CD4-positive, alpha-beta T cell treated with Interleukin-15 for 4 hours (primary cell): ENCODE measurements around the gene MFNG.

ENCODE experiments used
- DNase-seq: peaks from one replicate; pipeline ENCODE4 v3.0.0-alpha.2; 2020; ENCODE audit warnings: low spot score

MFNG gene

DNA sequence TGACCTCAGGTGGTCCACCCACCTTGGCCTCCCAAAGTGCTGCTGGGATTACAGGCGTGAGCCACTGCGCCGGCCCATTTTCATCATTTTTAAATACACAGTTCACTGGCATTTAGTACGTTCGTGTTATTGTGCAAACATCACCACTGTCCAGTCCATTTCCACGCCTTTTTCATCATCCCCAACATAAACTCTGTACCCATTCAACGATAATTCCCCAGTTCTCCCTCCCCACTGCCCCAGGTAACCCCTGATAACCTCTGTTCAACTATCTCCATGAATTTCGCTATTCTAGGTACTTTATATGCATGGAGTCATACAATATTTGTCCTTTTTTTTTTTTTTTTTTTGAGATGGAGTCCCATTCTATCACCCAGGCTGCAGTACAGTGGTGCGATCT is 40.7 kb downstream of the MFNG start:
- DNase-seq = no peak

DNA sequence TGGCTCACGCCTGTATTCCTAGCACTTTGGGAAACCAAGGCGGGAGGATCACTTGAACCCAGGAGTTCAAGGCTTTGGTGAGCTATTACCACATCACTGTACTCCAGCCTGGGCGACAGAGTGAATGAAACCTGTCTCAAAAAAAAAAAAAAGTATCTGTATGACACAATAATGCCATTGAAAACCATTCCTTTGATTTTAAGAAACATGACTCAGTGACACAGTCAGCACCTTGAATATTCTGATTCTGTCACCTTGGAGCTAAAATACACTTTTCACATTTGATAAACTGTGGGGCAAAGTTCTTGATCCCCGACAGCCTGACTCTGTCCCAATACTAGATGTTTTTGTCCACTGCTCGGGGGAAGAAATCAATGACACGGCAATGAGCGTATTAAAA is 42.2 kb downstream of the MFNG start:
- DNase-seq = no peak

DNA sequence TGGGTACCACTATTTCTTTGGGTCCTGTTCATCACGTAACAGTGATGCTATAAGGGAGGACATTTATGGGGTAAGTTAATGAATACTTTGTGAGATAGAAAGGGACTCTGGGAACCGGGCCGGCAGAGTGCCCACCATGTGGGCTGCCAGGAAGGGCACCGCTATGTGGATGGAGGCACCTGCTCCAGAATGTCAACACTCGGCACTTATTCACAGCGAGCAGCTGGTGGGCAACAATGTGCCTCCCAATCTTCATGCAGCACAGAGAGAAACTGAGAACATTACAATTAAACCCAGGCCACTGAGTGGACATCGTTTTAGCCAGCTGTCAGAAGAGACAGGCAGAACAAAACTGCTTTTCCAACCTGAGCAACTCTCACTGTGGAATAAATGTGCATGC is 43.1 kb downstream of the MFNG start:
- no peak for DNase-seq

DNA sequence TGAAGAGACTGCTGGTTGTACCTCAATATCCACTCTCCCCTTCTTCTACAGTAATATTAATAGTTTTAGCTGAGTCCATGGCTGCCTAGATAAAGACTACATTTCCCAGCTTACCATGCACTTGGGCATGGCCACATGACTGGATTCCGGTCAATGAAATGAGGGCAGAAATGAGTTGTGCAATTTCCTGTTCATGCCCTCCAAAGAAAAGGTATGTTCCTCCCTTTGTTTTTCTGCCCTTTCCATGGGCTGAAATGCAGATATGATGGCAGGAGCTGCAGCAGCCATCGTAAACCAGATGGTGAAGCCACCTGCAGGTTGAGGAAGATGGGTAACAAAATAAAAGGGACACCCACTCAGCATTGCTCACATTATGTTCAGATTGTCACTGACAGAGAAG is 43.6 kb downstream of the MFNG start:
- no peak for DNase-seq

DNA sequence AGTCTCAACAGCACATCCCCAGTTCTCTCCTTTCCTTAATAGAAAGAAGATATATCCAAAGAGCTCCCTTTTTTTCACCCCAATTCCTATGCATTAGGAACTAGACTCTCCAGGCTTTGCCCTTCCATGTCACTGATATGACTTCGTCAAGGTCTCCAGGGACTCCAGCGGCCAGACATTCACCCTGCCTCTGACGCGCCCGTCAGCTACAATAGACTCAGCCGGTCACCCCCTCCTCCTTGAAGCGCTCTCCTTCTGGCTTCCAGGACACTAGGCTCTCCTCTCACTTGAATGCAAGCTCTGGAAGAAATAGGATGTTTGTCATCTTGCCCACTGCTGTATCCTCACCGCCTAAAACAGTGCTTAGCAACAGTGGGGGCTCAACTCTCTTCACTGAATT is 44.0 kb downstream of the MFNG start:
- no peak for DNase-seq

DNA sequence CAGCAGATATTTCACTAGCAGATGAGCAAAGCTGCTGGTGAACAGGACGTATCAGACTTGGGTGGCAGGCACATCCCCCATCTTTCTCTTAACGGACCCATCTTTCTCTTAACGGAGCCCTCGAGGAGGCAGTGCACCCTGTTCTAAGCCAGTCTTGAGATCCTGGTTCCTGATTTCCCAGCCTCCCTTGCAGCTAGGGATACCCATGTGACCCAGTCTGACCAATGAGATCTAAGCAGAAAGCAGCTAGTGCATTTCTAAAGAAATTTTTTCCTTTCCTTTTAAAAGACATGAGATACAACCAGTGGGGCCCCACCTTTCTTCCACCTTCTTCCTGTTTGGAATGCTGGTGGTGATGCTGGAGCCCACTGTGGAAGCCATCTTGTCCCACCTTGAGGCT is 45.3 kb downstream of the MFNG start:
- no peak for DNase-seq

DNA sequence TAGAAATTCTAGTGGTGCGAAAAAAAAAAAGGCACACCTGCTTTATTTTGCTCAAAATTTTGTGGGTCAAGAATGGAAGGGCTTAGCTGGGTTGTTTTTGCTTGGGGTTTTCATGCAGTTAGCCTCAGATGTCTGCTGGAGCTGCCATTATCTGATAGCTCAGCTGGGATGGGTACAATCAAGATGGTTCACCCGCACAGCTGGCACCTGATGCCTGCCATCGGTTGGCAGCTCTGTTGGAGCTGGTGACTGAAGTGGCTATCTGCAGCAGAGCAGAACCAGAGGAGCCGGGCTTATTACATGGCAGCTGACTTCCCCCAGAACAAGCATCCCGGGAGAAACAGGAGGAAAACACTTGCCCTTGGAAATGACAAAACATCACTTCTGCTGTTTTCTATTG is 46.8 kb downstream of the MFNG start:
- DNase-seq = no peak

DNA sequence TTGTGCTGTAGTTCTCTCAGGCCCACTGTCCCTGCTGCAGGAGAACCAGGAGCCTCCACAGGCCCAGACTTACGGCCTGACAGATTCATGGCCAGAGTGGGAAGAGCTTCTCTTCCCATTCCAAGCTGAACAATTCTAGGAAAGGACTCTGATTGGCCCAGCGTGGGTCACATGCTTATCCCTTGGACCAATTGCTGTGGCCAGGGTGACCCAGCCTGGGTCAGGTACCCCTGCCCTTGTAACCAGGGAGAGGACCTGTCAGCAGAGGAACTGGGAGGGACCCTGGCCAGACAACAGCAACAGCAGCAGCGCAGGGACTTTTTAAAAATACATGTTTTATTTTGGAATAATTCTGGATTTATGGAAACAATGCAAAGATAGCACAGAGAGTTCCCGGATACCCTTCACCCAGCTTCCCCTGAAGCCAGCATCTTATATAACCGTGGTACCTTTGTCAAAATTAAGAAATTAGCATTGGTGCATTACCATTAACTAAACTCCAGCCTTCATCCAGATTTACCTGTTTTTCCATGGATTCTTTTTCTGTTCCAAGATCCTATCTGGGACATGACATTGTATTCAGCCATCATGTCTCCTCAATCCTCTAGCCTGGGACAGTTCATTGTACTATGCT is 50.1 kb downstream of the MFNG start:
- no peak for DNase-seq

DNA sequence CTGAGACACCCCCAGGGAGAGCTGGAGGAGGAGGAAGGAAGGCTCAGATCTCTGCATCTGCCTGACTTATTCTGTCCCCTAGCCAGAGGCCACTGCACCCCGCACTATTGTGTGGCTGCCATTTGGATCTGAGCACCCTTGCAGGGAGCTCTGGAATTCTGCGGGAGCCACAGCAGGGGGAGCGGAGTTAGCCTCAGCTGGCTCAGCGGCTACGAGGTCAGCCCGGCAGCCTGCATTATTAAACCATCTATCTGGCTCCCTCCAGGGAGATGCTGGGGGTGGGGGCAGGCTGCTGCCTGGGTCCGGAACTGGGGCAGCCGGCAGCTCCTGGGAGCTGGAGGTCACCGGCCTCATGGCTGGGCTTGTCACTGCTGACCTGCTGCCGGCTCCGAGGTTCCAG is 52.4 kb downstream of the MFNG start:
- DNase-seq = no peak

DNA sequence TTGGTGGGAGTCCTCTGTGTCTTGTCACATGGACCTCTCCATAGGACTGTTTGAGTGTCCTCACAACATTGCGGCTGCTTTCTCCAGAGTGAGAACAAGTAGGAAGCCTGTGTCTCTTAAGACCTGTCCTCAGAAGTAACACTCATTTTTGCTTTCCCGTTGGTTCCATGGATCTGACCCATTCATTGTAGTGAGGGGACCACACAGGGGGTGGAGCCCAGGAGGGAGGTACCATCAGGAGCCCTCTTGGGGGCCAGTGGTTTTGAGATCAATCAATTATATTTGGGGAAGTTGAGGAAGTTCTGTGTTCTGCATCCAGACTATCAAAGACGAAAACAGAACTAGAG is 53.5 kb downstream of the MFNG start:
- no peak for DNase-seq

DNA sequence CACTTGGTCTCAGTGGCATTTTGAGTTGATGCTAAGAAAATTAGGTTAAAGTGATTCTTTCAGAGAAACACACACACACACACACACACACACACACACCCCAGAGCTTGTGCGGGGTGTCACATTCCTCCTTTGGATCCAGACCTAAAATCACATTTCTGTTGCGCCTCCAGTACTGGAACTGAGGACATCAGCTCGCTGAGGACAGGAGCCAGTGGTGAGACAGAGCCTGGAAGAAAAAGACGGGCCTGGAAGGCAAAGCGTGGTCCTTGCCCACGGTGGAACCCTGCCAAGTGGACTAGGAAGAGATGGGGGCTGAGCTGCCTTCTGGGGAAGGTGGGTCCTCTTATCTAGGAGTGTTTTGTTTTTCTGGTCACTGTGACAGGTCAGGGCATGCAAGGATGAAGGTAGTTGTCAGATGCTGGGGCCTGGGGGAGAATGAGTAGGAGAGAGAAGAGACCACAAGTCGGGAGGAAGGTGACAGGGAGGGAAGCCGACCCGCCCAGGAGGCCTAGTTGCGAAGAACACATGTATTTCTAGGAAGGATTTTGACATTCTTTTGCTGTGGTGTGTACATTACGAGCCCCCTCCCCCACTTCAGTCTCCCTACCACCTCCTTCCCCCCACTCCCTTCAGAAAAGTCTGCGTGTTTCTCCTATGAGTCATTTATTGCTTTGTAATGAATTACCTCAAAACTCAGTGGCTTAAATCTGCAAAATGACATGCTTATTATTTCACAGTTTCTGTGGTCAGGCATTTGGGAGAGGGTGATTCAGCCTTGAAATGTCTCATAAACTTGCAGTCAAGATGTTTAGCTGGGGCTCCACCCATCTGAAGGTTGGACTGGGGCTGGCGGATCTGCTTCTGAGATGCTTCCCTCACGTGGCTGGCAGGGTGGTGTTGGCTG is 54.1 kb downstream of the MFNG start:
- peak; percentile 28 for DNase-seq

DNA sequence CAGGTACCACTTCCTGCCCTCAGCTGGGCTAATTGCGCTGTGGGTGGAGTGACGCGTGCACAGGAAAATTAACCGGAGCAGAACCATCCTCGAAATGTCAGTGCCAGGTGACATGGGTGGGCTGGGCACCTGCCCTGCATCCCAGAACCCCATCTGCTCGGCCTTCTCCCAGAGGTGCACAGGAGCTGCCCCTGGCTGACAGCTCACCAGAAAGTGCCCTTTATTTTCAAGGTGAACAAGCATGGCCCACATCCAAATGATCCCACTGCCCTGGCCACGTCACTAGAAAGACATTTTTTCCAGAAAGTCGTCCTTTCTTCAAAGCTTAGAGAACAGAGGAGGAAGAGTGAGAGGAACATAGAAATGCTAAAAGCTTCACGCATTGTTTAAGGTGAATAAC is 54.8 kb downstream of the MFNG start:
- no peak for DNase-seq

DNA sequence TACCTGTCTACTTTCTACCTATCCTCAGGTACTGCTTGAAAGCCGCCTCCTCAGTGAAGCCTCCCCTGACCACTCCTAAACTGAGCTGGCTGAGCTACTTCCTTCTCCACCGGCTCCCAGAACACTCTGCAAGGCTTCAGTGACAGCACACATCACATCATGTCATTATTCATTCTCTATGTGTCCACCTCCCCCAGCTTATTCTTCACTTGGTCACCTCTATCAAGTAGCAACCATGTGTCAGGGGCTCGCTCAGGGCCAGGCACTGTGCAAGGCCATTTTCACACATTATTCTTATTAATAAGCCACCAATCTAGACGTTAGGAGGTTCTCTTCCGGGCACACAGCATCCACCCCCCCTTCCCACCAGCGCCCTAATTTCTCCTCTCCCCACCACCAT is 55.2 kb downstream of the MFNG start:
- DNase-seq = no peak

DNA sequence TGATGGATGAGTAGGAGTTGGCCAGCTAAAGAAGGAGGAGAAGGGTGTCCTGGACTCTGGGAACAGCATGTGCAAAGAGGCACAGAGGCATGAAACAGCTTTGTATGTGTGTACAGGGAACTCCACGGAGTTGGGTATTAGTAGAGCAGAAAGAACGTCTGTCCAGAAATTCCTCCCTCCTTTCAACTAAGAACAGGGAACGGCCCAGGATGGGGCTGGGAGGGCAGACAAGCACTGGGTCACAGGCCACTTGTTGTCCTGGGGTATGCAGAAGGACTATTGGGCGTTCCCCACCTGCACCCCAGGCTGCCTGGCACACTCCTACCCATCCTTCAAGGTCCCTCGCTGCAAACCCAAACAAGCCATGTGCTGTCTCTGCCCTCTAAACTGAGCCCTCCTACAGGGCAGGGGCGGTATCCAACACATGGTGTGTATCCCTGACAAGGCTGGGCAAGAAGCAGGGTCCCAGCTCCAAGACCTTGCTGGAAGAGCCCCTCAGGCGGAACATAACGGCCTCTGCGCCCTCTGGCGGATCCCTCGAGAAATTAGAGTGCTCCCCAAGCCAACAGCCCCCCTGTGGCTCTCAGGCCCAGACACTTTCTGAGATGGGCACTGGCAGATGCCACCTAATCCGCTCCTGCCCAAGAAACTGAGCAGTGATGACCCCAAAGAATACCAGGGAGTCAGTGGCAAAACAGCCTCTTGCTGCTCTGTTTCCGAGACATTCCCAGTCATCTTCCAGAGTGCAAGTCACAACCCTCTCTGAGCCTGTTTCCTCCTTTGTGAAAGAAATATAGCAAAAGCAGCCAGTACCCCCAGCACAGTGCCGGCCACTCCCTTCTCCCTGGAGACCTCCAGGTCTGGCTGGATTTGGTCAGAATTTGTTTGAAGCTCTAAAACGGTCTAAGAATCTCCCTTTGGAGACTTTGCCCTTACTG is 57.3 kb downstream of the MFNG start:
- peak; percentile 57 for DNase-seq

DNA sequence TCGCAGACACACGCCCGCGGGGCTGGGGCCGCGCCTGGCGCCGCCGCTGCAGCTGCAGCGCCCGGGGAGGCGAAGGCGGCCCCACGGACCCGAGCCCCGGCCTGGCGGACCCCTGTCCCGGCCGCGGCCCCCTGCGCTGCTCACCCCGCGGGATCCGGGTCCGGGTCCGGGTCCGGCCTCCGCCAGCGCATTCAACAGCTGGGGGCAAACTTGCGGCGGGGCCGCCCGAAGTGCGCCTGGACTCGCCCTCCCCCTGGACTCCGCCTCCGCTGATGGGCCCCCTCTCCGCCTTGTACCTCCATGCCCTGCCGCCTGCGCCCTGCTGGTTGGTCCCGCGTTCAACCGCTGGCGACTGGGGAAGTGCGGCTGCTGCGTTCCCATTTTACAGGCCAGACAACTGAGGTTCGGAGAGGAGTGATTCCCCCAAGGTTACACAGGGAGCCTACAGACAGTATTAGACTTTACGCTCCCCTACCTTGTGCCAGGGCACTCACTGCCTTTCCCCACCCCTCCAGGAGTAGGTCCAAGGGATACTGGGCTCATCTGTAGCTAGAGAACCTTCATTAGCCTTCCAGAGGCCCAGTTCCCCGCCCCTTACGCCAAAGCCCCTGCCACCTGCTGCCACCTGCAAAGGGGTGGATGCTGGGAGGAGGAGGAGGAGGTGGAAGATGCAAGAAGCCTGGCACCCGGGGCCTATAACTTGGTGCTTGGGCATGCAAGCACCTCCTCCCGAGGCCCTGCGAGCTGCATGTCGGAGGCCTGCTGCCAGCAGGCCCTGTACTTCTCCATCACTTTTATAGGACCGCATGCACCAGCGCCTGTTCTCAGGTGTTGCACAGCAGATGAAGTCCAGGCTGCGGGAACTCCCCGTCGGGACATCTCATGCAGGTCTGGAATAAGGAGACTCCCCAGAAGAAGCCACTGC is 58.2 kb downstream of the MFNG start:
- no peak for DNase-seq

DNA sequence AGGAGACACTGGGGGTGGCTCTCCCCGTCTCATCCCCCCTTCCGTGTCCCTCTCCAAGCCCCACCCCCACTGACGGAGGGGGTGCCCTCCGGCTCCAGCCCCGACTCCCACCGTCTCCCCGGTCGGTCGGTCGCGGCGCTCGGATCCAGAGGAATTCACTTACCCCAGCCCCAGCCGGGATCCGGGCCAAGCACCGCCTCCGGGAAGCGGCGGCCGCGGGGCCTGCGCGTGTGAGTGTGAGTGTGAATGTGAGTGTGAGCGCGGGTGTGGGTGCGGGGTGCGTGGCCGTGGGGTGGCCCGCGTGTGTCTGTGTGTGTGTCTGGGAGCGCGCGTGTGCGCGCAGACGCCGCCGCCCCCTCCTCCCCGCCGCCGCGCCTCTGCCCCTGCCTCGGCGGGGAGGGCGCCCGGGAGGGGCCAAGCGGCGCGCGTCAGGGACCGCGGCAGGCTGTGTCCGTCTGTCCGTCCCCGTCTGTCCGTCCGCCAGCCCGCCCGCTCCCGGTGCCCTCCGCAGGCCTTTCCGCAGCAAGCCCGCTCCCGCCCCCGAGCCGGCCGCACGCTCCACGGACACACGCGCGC is 59.0 kb downstream of the MFNG start, which contains the start of gene ELFN2:
ELFN2 (minus strand) TSS at position 345 of the 576 bp plus-strand sequence. CDS start 51,945 bp downstream, outside the sequence.
- no peak for DNase-seq

DNA sequence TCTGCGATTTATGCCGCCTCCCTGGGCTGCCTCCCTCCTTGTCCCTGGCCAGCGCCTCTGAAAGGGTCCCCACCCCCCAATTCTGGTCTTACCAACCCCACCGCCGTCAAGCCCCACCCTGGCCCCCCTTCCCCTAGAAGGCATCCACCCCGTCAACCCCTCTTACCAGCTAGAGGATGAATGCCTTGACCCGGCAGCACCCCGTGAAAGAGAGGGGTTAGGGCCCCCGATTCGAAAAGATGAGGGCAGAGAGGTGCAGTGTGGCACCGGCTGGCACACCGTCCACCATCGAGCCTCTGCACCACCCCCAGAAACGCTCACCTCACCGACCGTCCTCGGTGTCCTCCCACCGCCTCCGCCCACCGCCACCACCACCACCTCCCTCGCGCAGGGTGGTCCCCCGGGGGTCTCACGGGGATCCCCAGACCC is 59.5 kb downstream of the MFNG start:
- DNase-seq = no peak

DNA sequence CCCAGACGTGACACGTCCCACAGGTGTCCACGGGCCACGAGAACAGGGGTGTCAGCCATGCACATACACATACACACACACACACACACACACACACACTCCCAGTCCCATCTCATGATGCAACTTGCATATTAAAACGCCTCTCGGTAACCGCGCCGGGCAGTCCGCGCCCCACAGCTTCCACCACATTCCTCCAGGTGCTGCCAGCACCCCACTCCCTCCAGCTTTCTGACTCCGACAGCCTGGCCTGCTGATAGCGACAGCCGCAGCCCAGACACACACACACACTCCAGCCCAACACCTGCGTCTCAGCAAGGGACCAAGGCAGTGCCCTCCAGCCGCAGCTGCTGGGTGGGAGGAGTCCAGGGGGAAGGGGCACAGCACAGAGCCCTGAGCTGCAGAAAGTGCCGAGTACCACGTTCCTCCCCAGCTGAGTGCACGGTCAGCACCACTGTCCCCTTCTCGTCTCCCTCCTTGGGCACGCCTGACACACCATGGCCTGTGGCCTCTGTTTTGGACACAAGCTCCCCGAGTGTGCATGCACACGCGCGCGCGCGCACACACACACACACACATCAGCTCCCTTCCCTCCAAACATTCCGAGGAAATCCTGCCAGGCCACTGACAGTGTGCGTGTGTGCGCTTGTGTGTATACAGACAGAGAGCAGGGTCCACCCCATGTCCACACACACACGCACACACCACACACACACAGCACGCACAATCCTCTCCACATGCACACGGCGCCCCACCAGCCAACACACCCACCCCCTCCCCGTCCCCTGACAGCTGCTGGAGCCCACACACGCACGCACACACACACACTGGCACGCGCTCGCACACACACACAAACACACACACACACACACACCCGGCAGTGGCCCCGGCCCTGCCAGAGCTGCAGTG is 60.1 kb downstream of the MFNG start:
- no peak for DNase-seq

DNA sequence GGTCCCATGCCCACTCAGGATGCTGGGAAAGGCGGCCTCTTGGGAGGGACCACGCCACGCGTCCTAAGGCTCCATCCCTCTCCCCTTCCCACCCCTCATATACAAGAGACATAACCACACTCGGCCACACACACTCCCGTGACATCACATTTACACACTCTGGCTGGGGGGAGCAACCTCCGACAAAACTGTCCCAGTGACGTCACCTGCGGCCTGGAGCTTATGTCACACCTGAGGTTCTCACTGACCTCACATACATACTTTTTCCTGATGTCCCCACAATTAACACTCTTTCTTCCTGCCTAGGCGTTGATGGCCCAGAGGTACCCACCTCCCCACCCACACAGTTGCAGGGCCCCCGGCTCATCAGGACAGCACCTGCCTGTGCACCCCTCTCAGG is 60.8 kb downstream of the MFNG start:
- no peak for DNase-seq

DNA sequence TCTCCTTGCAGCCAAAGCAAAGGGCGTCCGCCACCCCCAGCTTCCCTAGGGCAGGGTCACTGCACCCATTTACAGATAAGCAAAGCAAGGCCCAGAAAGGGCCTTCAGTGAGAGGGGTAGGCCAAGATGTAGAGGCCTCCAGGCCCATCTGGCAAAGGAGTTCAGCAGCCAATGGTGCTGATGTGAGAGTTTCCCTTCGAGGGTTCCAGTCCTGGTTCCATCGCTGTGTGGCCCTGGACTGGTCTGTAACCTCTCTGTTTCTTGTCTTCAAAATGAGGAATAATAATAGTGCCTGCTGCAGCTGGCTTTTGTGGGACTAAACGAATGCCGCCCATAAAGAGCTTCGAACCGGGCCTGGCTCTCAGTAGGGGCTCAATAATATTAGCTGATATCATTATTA is 62.9 kb downstream of the MFNG start:
- no peak for DNase-seq
